Adrenal gland (tissue), 5 donors: ENCODE measurements around the gene BIRC5.

Experiments used
- CTCF ChIP-seq, 6 experiments: fragments of 450-650 bp in 4 of 6; fragments of 200-600 bp in 2 of 6; sonication (generic) in 1 of 6; IDR thresholded peaks; 1 replicate in 5 of 6; 2 replicates in 1 of 6; pipeline versions ENCODE4 v1.5.1 to v1.8.0; 2016 to 2021; ENCODE audit warnings: antibody characterized with exemption in 6 of 6, mild to moderate bottlenecking in 2 of 6, moderate library complexity in 1 of 6
- POLR2A ChIP-seq, 2 donors: fragments of 450-650 bp; IDR thresholded peaks; one replicate each; pipeline ENCODE4 v1.6.1; 2017; ENCODE audit warnings: antibody characterized with exemption in 2 of 2, mild to moderate bottlenecking in 2 of 2, moderate library complexity in 1 of 2
- donor health status: DM: no; HTN: no; CAD: no.

- no peak for TF ChIP-seq CTCF (IDR thresholded peaks at IDR 0.05)
- TF ChIP-seq POLR2A (IDR thresholded peaks at IDR 0.05) = no peak
Measured at GRCh38 chr17:78223061-78223460, 9.0 kb downstream of the BIRC5 start.
